Choroid plexus epithelial cell (primary cell): ENCODE results near the gene C12orf60.

Source experiments
- DNase-seq: peaks from one replicate; pipeline ENCODE4 v3.0.0-alpha.2; 2010; ENCODE audit warnings: low read depth
- H3K4me3 ChIP-seq: 2 replicates; pipeline ENCODE4 v1.5.1; 2011; ENCODE audit warnings: low read depth, mild to moderate bottlenecking, control low read depth, low read length, moderate library complexity
- TF ChIP-seq, protein P1 (sequence below): conservative IDR thresholded peaks from 2 replicates; pipeline ENCODE4 v1.5.1; 2011; ENCODE audit warnings: low read depth, mild to moderate bottlenecking, control low read depth, inconsistent platforms, low read length, moderate library complexity

Gene C12orf60

GRCh38 chr12:14802247-14802646 is 1.2 kb upstream of the C12orf60 start:
- TF ChIP-seq, protein P1, sequence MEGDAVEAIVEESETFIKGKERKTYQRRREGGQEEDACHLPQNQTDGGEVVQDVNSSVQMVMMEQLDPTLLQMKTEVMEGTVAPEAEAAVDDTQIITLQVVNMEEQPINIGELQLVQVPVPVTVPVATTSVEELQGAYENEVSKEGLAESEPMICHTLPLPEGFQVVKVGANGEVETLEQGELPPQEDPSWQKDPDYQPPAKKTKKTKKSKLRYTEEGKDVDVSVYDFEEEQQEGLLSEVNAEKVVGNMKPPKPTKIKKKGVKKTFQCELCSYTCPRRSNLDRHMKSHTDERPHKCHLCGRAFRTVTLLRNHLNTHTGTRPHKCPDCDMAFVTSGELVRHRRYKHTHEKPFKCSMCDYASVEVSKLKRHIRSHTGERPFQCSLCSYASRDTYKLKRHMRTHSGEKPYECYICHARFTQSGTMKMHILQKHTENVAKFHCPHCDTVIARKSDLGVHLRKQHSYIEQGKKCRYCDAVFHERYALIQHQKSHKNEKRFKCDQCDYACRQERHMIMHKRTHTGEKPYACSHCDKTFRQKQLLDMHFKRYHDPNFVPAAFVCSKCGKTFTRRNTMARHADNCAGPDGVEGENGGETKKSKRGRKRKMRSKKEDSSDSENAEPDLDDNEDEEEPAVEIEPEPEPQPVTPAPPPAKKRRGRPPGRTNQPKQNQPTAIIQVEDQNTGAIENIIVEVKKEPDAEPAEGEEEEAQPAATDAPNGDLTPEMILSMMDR: no peak
- no peak for DNase-seq
- H3K4me3 ChIP-seq: peak overlapping the region; percentile 93

DNA sequence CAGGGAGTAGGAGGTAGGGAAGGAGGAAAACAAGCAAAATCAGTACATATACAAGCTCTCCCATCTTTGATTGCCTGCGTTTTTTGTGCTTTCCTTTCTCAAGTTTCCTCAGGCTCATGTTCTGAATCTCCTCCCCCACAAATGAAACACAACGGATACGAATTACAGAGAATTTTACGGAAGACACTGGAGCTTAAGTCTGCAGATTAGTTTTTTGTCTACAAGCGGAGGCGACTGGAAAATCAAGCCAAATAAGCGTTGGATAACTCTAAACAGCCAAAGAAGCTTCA is 804 bp upstream of the C12orf60 start:
- TF ChIP-seq, protein P1: no peak
- DNase-seq: no peak
- H3K4me3 ChIP-seq: peak overlapping the region; percentile 93

- DNase-seq: no peak
- TF ChIP-seq, protein P1: no peak
- H3K4me3 ChIP-seq: peak overlapping the region; percentile 70
Observed at GRCh38 chr12:14803830-14804160, 325 bp downstream of the C12orf60 start.

DNA sequence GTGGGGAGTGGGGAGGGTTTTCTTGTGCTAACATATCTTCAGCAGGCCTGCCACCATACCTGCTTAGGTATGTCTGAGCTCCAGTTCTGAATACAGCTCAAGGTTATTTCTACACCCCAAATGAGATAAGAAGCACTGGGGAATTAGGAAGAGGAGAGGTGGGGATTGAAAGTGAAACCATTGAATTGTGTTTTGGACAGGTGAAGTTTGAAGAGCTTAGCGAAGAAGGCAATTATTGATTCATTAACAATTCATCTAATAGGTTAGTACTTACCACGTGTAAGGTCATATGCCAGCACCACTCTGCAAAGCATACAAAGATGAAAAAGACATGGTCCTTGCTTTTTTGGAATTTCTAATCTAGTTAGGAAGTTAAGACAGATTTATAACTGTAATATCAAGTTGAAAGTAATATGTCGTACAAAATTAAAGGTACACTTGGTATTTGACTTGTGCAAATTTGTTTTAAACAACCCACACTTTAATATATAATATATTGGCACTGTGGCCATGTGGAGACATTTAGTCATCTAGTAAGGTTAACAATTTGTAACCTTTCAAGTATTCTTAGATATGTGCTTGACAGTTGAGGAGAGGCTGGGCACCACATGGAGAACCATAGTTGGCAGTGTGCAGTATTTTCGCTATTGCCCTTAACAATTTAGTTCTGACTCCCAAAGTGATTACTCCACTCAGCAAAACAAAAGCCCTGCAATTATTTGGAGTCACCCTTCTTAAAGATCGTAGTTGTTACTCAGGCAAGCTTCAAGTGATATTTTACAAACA is 6.9 kb downstream of the C12orf60 start:
- DNase-seq: no peak
- TF ChIP-seq, protein P1: no peak
- H3K4me3 ChIP-seq: no peak overlapping the region

DNA sequence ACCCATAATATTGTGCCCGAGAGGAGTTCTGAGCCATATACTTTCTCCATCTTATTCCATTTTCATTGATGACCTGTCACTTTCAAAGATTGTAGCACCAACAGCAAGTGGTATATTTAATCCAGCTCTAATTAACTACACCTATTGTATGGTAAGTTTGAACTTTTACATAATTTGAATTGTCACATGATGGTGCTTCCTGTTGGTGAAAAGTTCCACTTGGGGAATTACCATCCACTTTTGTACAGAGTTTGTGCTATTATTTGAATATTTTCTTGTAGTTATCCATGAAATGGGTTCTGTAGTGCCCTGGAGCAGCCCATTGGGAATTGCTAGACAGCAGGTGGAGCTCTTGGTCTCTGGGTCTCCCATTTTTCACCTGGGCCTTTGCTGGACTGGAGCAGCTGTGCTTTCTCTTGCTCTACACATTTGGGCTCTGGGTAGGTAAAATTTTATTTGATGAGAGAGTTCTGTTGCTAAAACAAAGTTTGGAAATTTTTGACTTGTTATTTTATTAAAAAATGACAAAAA is 7.5 kb downstream of the C12orf60 start:
- peak; percentile 56 for DNase-seq
- TF ChIP-seq, protein P1: peak; percentile 74
- H3K4me3 ChIP-seq: no peak overlapping the region

GRCh38 chr12:14811486-14811885 is 8.0 kb downstream of the C12orf60 start:
- TF ChIP-seq, protein P1: no peak
- no peak overlapping the region for H3K4me3 ChIP-seq
- no peak for DNase-seq

GRCh38 chr12:14814014-14814413 is 10.5 kb downstream of the C12orf60 start, which contains the start of gene SMCO3:
SMCO3 (minus strand) TSS chr12:14814182; CDS start chr12:14806680, 7,502 bp downstream.
- peak; percentile 31 for DNase-seq
- TF ChIP-seq, protein P1: no peak
- no peak within 1 kb of the TSS for H3K4me3 ChIP-seq
